Endothelial cell of umbilical vein (primary cell): ENCODE results near the gene ARF1.

Experiments used
- EZH2 ChIP-seq: IDR thresholded peaks from 2 replicates; pipeline ENCODE4 v1.6.1; 2012; ENCODE audit warnings: borderline replicate concordance, low read depth, mild to moderate bottlenecking, moderate library complexity, low read length, inconsistent platforms; ENCODE audit not compliant: severe bottlenecking
- FOS ChIP-seq: IDR thresholded peaks from 2 replicates; pipeline ENCODE4 v1.6.1; 2011; ENCODE audit warnings: mild to moderate bottlenecking, low read length, moderate library complexity, borderline replicate concordance; ENCODE audit not compliant: insufficient read depth
- GATA2 ChIP-seq: IDR thresholded peaks from 2 replicates; pipeline ENCODE4 v1.7.0; 2011; ENCODE audit warnings: low read depth, mild to moderate bottlenecking, moderate library complexity, mixed read lengths, low read length; ENCODE audit not compliant: insufficient read length, insufficient read depth
- POLR2A ChIP-seq: IDR thresholded peaks from 2 replicates; pipeline ENCODE4 v1.6.1; 2012; ENCODE audit warnings: low read depth, mild to moderate bottlenecking, control low read depth, low read length
- POLR2AphosphoS5 ChIP-seq: IDR thresholded peaks from 2 replicates; pipeline ENCODE4 v1.6.1; 2012; ENCODE audit warnings: low read depth, mild to moderate bottlenecking, control low read depth, low read length, moderate library complexity; ENCODE audit not compliant: insufficient read depth
- TF ChIP-seq, protein P1 (sequence below), 2 donors: IDR thresholded peaks; 1 replicate in 1 of 2; 2 replicates in 1 of 2; pipeline ENCODE4 v1.5.1; 2011; ENCODE audit warnings: low read length in 2 of 2, mild to moderate bottlenecking in 2 of 2, moderate library complexity in 2 of 2, control low read depth in 1 of 2, inconsistent platforms in 1 of 2, low read depth in 1 of 2; ENCODE audit not compliant: insufficient read depth in 1 of 2; ENCODE audit errors: extremely low read depth in 1 of 2

DNA sequence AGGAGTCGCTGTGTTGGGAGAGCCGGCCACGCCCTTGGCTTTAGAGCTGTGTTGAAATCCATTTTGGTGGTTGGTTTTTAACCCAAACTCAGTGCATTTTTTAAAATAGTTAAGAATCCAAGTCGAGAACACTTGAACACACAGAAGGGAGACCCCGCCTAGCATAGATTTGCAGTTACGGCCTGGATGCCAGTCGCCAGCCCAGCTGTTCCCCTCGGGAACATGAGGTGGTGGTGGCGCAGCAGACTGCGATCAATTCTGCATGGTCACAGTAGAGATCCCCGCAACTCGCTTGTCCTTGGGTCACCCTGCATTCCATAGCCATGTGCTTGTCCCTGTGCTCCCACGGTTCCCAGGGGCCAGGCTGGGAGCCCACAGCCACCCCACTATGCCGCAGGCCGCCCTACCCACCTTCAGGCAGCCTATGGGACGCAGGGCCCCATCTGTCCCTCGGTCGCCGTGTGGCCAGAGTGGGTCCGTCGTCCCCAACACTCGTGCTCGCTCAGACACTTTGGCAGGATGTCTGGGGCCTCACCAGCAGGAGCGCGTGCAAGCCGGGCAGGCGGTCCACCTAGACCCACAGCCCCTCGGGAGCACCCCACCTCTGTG is 15.9 kb downstream of the ARF1 start:
- TF ChIP-seq, protein P1, sequence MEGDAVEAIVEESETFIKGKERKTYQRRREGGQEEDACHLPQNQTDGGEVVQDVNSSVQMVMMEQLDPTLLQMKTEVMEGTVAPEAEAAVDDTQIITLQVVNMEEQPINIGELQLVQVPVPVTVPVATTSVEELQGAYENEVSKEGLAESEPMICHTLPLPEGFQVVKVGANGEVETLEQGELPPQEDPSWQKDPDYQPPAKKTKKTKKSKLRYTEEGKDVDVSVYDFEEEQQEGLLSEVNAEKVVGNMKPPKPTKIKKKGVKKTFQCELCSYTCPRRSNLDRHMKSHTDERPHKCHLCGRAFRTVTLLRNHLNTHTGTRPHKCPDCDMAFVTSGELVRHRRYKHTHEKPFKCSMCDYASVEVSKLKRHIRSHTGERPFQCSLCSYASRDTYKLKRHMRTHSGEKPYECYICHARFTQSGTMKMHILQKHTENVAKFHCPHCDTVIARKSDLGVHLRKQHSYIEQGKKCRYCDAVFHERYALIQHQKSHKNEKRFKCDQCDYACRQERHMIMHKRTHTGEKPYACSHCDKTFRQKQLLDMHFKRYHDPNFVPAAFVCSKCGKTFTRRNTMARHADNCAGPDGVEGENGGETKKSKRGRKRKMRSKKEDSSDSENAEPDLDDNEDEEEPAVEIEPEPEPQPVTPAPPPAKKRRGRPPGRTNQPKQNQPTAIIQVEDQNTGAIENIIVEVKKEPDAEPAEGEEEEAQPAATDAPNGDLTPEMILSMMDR (IDR thresholded peaks at IDR 0.05; ENCODE audit: extremely low read depth in 1 of 2, insufficient read depth in 1 of 2, low read depth in 1 of 2, low read length in 2 of 2), result no peak
- TF ChIP-seq GATA2 (no peak), POLR2AphosphoS5 (no peak), EZH2 (no peak), POLR2A (no peak), FOS (no peak)
